ENCODE results near the gene SIRT7.

The SIRT7 gene

GRCh38 chr17:81917565-81918332, at the start of gene SIRT7:
Gene SIRT7, minus strand, starts transcription at chr17:81918176. Its CDS starts 45 bp downstream, at chr17:81918131.
- H3K27ac ChIP-seq, result peak within 1 kb of the TSS; percentile 81
- no peak for TF ChIP-seq CTCF (conservative IDR thresholded peaks at IDR 0.05)

- no peak overlapping the region for H3K27ac ChIP-seq
- TF ChIP-seq CTCF (conservative IDR thresholded peaks at IDR 0.05), result no peak
These were observed 49.2 kb upstream of the SIRT7 start for GRCh38 chr17:81967244-81967532.

GRCh38 chr17:81966343-81967243, 48.6 kb upstream of the SIRT7 start:
- H3K27ac ChIP-seq, result no peak overlapping the region
- no peak for TF ChIP-seq CTCF (conservative IDR thresholded peaks at IDR 0.05)

- H3K27ac ChIP-seq, result no peak overlapping the region
- TF ChIP-seq CTCF (conservative IDR thresholded peaks at IDR 0.05), result no peak
These were observed 46.3 kb upstream of the SIRT7 start for GRCh38 chr17:81964081-81964849.

GRCh38 chr17:81962499-81963441, 44.8 kb upstream of the SIRT7 start:
- H3K27ac ChIP-seq, result no peak overlapping the region
- no peak for TF ChIP-seq CTCF (conservative IDR thresholded peaks at IDR 0.05)

GRCh38 chr17:81961521-81962498, 43.8 kb upstream of the SIRT7 start:
- peak; percentile 36 for TF ChIP-seq CTCF (conservative IDR thresholded peaks at IDR 0.05)
- no peak overlapping the region; the same call in 1 of the 2 replicates for H3K27ac ChIP-seq

Data from VCaP (cell line).